ENCODE results near the gene ZEB1.

Gene ZEB1

DNA sequence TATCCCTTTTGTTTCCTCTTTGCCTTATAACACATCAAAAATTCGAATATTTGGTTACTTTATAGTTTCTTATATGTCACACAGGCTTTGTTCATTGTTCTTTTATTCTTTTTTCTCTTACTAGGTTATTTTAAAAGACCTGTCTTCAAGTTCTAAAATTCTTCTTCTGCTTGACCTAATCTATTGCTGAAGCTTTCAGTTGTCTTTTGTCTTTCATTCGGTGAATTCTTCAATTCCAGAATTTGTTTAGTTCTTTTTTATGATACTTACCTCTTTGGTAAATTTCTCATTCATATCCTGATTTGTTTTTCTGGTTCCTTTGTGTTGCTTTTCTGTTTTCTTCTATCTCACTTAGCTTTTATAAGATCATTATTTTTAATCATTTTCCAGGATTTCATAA, 188.4 kb downstream of the ZEB1 start:
- H3K36me3 ChIP-seq: peaks cover 5% of the 10 kb centered on the region; the same call in 1 of the 2 replicates
- TF ChIP-seq, protein P1, sequence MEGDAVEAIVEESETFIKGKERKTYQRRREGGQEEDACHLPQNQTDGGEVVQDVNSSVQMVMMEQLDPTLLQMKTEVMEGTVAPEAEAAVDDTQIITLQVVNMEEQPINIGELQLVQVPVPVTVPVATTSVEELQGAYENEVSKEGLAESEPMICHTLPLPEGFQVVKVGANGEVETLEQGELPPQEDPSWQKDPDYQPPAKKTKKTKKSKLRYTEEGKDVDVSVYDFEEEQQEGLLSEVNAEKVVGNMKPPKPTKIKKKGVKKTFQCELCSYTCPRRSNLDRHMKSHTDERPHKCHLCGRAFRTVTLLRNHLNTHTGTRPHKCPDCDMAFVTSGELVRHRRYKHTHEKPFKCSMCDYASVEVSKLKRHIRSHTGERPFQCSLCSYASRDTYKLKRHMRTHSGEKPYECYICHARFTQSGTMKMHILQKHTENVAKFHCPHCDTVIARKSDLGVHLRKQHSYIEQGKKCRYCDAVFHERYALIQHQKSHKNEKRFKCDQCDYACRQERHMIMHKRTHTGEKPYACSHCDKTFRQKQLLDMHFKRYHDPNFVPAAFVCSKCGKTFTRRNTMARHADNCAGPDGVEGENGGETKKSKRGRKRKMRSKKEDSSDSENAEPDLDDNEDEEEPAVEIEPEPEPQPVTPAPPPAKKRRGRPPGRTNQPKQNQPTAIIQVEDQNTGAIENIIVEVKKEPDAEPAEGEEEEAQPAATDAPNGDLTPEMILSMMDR (IDR thresholded peaks at IDR 0.05; ENCODE audit: low read depth, low read length): no peak
- no peak for DNase-seq

DNA sequence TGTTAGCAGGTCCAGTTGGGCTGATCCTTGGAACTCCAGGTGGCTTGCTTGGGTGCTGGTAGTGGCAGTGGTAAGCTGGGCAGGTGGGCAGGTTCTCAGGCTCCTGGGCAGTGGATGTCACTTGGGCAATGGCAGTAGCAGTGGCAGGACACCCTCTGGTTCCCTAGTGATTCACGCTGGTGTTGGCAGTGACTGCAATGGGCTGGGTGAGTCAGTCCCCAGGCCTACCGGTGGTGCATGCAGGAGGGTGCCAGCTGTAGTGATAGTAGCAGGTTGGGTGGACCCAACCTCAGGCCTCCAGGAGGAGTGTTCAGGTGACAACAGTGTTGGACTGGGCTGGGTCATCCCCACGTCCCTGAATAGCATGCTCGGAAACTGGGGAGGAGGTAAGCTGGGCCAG, 189.2 kb downstream of the ZEB1 start:
- Histone ChIP-seq H3K4me3 (ENCODE audit: low read depth, low read length) (no peak overlapping the region), H3K27ac (no peak overlapping the region), H3K36me3 (peaks cover 5% of the 10 kb centered on the region; the same call in 1 of the 2 replicates), H3K9me3 (ENCODE audit: severe bottlenecking) (no peaks in the 10 kb centered on the region), H3K27me3 (ENCODE audit: insufficient read depth, low read depth, severe bottlenecking) (no peaks in the 10 kb centered on the region)
- TF ChIP-seq, protein P1 (IDR thresholded peaks at IDR 0.05; ENCODE audit: low read depth, low read length): no peak
- DNase-seq: no peak

More for the DNA sequence above, 188.4 kb downstream of the ZEB1 start:
- no peak overlapping the region for H3K4me3 ChIP-seq (ENCODE audit: low read depth, low read length)
- no peaks in the 10 kb centered on the region for H3K9me3 ChIP-seq (ENCODE audit: severe bottlenecking)
- H3K27ac ChIP-seq: no peak overlapping the region
- H3K27me3 ChIP-seq (ENCODE audit: insufficient read depth, low read depth, severe bottlenecking): no peaks in the 10 kb centered on the region

DNA sequence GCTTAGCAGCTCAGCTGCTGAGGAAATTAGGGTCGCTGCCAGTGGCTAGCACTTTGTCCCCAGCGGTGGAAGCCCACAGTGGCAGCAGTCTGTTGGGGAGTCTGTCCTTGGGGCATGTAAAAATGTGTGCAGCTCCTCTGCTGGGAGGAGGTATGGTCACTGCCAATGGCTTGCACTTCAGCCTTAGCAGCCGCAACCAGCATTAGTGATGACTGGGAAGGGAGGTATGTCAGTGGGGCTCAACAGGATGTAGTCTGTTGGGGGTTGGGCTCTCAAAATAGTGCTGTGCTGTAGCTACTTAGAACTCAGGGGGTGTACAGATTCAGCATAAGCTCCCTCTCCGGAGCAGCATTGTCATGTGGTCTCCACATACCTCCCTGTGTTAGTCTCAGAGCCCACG, 189.9 kb downstream of the ZEB1 start:
- Histone ChIP-seq H3K9me3 (ENCODE audit: severe bottlenecking) (no peaks in the 10 kb centered on the region), H3K4me3 (ENCODE audit: low read depth, low read length) (no peak overlapping the region), H3K36me3 (peaks cover 5% of the 10 kb centered on the region; the same call in 1 of the 2 replicates), H3K27ac (no peak overlapping the region), H3K27me3 (ENCODE audit: insufficient read depth, low read depth, severe bottlenecking) (no peaks in the 10 kb centered on the region)
- no peak for DNase-seq
- TF ChIP-seq, protein P1 (IDR thresholded peaks at IDR 0.05; ENCODE audit: low read depth, low read length): no peak

DNA sequence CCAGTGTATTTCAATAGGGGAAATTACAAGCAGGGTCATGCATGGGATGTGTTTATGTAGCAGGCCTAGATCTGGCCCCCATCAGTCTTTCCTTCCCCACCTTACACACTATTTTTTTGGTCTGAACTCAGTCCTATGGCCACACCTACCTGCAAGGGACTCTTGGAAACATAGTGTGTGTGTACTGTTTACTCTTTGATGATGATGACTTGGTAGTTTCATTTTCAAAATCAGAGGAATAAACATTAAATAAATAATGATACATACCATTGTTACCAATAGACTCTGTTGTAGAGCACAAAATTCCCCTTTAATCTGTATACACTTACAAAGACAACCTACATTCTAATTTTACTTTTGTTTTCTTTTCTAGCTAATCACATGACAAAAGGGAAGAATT, 191.0 kb downstream of the ZEB1 start:
- H3K4me3 ChIP-seq (ENCODE audit: low read depth, low read length): no peak overlapping the region
- H3K27me3 ChIP-seq (ENCODE audit: insufficient read depth, low read depth, severe bottlenecking): no peaks in the 10 kb centered on the region
- DNase-seq: no peak
- H3K9me3 ChIP-seq (ENCODE audit: severe bottlenecking): no peaks in the 10 kb centered on the region
- TF ChIP-seq, protein P1 (IDR thresholded peaks at IDR 0.05; ENCODE audit: low read depth, low read length): no peak
- H3K36me3 ChIP-seq: peaks cover 5% of the 10 kb centered on the region; the same call in 1 of the 2 replicates
- no peak overlapping the region for H3K27ac ChIP-seq

DNA sequence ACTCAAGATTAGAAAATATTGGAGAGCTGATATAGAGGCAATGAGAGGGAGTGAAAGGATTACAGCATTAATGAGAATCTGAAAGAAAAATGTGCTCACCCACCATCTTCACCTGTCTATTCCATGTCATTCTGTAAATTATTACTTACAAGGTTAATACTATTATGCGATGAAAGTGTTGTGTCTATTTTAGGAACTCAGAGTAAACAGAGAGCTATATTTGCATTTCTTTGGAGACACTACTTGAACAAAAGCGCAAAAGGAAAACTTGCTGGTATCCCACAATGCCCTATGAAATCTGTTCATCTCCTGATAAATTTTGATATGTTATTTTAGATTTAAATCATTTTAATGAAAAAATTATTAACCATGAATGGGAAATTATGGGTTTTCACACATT, 196.1 kb downstream of the ZEB1 start:
- Histone ChIP-seq H3K27ac (no peak overlapping the region), H3K9me3 (ENCODE audit: severe bottlenecking) (no peaks in the 10 kb centered on the region)

More for the DNA sequence above, 196.1 kb downstream of the ZEB1 start:
- peaks cover 5% of the 10 kb centered on the region; the same call in 1 of the 2 replicates for H3K36me3 ChIP-seq
- no peak overlapping the region for H3K4me3 ChIP-seq (ENCODE audit: low read depth, low read length)
- TF ChIP-seq, protein P1 (IDR thresholded peaks at IDR 0.05; ENCODE audit: low read depth, low read length): no peak
- no peak for DNase-seq
- no peaks in the 10 kb centered on the region for H3K27me3 ChIP-seq (ENCODE audit: insufficient read depth, low read depth, severe bottlenecking)

Measured in WERI-Rb-1 (cell line).